Testis (tissue), 3 donors: ENCODE measurements around the gene C13orf46. TPM values are rescaled to one million over a fixed set of nuclear protein-coding genes. Genes with fewer than 3 reads are reported as not detected.

Source experiments
- DNase-seq: peaks from one replicate; pipeline ENCODE4 v3.0.0-alpha.2; 2019
- H3K27ac ChIP-seq, 2 donors: fragments of 200-600 bp; sonication (generic); one replicate each; pipeline ENCODE4 v1.5.1; 2019
- H3K27me3 ChIP-seq: fragments of 200-600 bp; sonication (generic); one replicate; pipeline ENCODE4 v1.5.1; 2019
- H3K36me3 ChIP-seq: fragments of 200-600 bp; sonication (generic); one replicate; pipeline ENCODE4 v1.5.1; 2017; ENCODE audit warnings: low read depth; ENCODE audit errors: missing control alignments
- H3K4me1 ChIP-seq: fragments of 200-600 bp; sonication (generic); one replicate; pipeline ENCODE4 v1.5.1; 2019
- H3K4me3 ChIP-seq, 2 donors: fragments of 200-600 bp; sonication (generic); one replicate each; pipeline ENCODE4 v1.5.1; 2017 to 2019
- H3K9me3 ChIP-seq: fragments of 200-600 bp; sonication (generic); one replicate; pipeline ENCODE4 v1.5.1; 2017
- CTCF ChIP-seq, 3 experiments: fragments of 450-650 bp in 2 of 3; fragments of 200-600 bp in 1 of 3; sonication (generic) in 1 of 3; IDR thresholded peaks; one replicate each; pipeline ENCODE4 v1.5.1; 2016 to 2019; ENCODE audit warnings: antibody characterized with exemption in 3 of 3, mild to moderate bottlenecking in 2 of 3, moderate library complexity in 1 of 3
- POLR2A ChIP-seq: fragments of 450-650 bp; IDR thresholded peaks from one replicate; pipeline ENCODE4 v1.6.1; 2017; ENCODE audit warnings: antibody characterized with exemption, mild to moderate bottlenecking, moderate library complexity
- WGBS, 2 donors: methylation state at CpG; one replicate each; pipeline ENCODE4 v1.1.5; 2018; 5-methylcytosine and 5-hydroxymethylcytosine counted together
- intact Hi-C: fragments of 100-400 bp; cut with DNase I; formaldehyde crosslinking; loops from one replicate; pipeline ENCODE4 v1.15.1; 2023; ENCODE audit warnings: low total_unique reads
- polyA plus RNA-seq: library from polyadenylated mRNA; stranded (reverse); fragments of 350-450 nt; fragmentation: Illumina TruSeq; extraction: RNeasy Lipid Tissue Mini Kit (QIAGEN cat#74804); gene quantifications from one replicate; pipeline ENCODE4 v1.2.3, GENCODE V29; 2014; ENCODE audit warnings: low read depth, low replicate concordance; ENCODE audit not compliant: insufficient read depth
- total RNA-seq, 2 donors: library from RNA; depleted of rRNA; stranded (reverse); fragments of >200 nt; gene quantifications; one replicate each; pipeline ENCODE4 v1.2.3, GENCODE V29; 2016

Gene C13orf46
- total and polyA plus RNA-seq, 3 donors from 2014 or later, result 2.9 to 28.4 (median 5.5) TPM

GRCh38 chr13:113971471-113972231 is 2.2 kb downstream of the C13orf46 start:
- no peaks in the 10 kb centered on the region for H3K36me3 ChIP-seq
- H3K9me3 ChIP-seq, result no peaks in the 10 kb centered on the region
- DNase-seq, result no peak
- intact Hi-C loops, result no loop called here
- WGBS, 2 donors, result 95 to 97% methylated on average over 20 to 36 of the region's 36 CpGs
- H3K27me3 ChIP-seq, result no peaks in the 10 kb centered on the region
- no peak overlapping the region for H3K27ac ChIP-seq
- no peak for TF ChIP-seq POLR2A
- TF ChIP-seq CTCF (IDR thresholded peaks at IDR 0.05), result no peak
- no peaks in the 10 kb centered on the region for H3K4me1 ChIP-seq
- H3K4me3 ChIP-seq, result no peak overlapping the region

- no peak for TF ChIP-seq CTCF (IDR thresholded peaks at IDR 0.05)
- no peak for TF ChIP-seq POLR2A
- 69 to 83% methylated on average over 10 to 19 of the region's 19 CpGs for WGBS, 2 donors
- H3K4me3 ChIP-seq, result no peak overlapping the region
- H3K27ac ChIP-seq, result no peak overlapping the region
- no peaks in the 10 kb centered on the region for H3K36me3 ChIP-seq
- no peaks in the 10 kb centered on the region for H3K4me1 ChIP-seq
- H3K27me3 ChIP-seq, result no peaks in the 10 kb centered on the region
- intact Hi-C loops, result no loop called here
- no peaks in the 10 kb centered on the region for H3K9me3 ChIP-seq
- no peak for DNase-seq
Measured at GRCh38 chr13:113970810-113971470, 2.9 kb downstream of the C13orf46 start.

- intact Hi-C loops, result no loop called here
- no peaks in the 10 kb centered on the region for H3K4me1 ChIP-seq
- no peak for TF ChIP-seq CTCF (IDR thresholded peaks at IDR 0.05)
- no peak overlapping the region for H3K4me3 ChIP-seq
- H3K27ac ChIP-seq, result no peak overlapping the region
- no peaks in the 10 kb centered on the region for H3K27me3 ChIP-seq
- WGBS, 2 donors, result 91 to 98% methylated on average over 20 of the region's 20 CpGs
- H3K9me3 ChIP-seq, result no peaks in the 10 kb centered on the region
- DNase-seq, result no peak
- H3K36me3 ChIP-seq, result no peaks in the 10 kb centered on the region
Measured at GRCh38 chr13:113969973-113970611, 3.8 kb downstream of the C13orf46 start.

- no peaks in the 10 kb centered on the region for H3K36me3 ChIP-seq
Measured at GRCh38 chr13:113969311-113969972, 4.4 kb downstream of the C13orf46 start.

More at GRCh38 chr13:113969311-113969972, 4.4 kb downstream of the C13orf46 start:
- Histone ChIP-seq H3K9me3 (no peaks in the 10 kb centered on the region), H3K27ac (no peak overlapping the region), H3K27me3 (no peaks in the 10 kb centered on the region), H3K4me3 (no peak overlapping the region), H3K4me1 (no peaks in the 10 kb centered on the region)
- intact Hi-C loops, result no loop called here
- TF ChIP-seq CTCF (IDR thresholded peaks at IDR 0.05) (no peak), POLR2A (no peak)
- whole genome bisulfite sequencing, 2 donors, result 95 to 97% methylated on average over 25 of the region's 25 CpGs
- DNase-seq, result no peak
